ENCODE data around the gene NUDCD3. TPM values are rescaled to one million over a fixed set of nuclear protein-coding genes. Genes with fewer than 3 reads are reported as not detected.

Gene NUDCD3
- total and polyA plus RNA-seq, 2 of the 8 experiments (the other 6 are each of a cell fraction or from before 2014, with no cell fraction given) = 35.2 to 93.7 TPM

DNA sequence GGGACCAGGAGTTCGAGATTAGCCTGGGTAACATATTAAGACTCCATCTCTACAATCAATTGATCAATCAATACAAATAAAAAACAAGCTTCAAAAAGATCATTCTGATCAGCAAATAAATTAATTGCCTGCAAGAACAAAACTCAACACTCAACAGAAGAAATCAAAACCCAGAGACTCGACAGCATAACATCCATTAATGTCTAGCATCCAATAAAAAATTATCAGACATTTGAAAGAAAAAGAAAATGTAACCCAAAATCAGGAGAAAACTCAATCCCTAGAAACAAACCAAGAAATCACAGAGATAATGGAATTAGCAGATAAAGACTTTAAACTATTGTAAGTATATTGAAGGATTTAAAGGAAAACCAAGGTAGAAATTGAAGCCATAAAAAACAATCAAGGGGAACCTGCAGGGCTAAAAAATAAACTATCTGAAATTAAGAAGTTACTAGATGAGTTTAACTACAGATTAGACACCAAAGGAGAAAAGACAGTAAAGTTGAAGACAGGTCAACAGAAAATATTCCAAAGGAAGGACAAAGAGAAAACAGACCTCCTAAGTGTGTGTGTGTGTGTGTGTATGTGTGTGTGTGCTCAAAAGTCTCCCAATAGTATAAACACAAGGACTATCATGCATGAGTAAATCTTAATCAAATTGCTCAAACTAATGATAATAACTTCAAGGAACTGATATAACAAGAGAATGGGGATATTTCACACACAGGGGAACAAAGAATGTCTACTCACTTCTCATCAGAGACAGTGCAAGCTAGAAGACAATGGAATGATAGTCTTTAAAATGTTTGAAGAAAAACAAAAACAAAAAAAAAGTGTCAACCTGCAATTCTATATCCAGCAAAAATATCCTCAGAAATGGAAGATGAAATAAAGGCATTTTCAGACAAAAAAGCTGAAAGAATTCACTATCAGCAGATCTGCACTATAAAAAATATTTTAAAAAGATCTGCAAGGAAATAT lies 7.7 kb downstream of the NUDCD3 start:
- H3K9ac ChIP-seq (replicated peaks in 1 of 4; ENCODE audit: extremely low read depth in 1 of 4, low read depth in 3 of 4, low read length in 3 of 4) = no peak overlapping the region
- peaks cover 0 to 32% of the 10 kb centered on the region in 2 experiments; a peak in 2 of 4 replicates for H3K79me2 ChIP-seq (ENCODE audit: control insufficient read depth in 1 of 2, insufficient read depth in 2 of 2, low read length in 2 of 2)
- peaks cover 6 to 11% of the 10 kb centered on the region in 2 experiments for H4K20me1 ChIP-seq (replicated peaks in 1 of 2; ENCODE audit: control insufficient read depth in 1 of 2, insufficient read depth in 2 of 2, low read length in 2 of 2)
- no peak overlapping the region for H2BK15ac ChIP-seq (ENCODE audit: low read length)
- H3K18ac ChIP-seq (ENCODE audit: extremely low read depth, low read length) = no peak overlapping the region
- H3K27ac ChIP-seq (ENCODE audit: low read depth, low read length) = no peak overlapping the region
- H4K91ac ChIP-seq (replicated peaks; ENCODE audit: insufficient read length, low read length) = no peak overlapping the region
- 0 out of 2 replicates have a peak, but pooled peaks cover 3% of the 10 kb centered on the region for H3K79me1 ChIP-seq (ENCODE audit: low read depth, low read length)
- H3K4ac ChIP-seq (replicated peaks; ENCODE audit: insufficient read length, low read depth, low read length) = no peak overlapping the region
- no peaks in the 10 kb centered on the region for H3K27me3 ChIP-seq (replicated peaks in 1 of 4; ENCODE audit: control insufficient read depth in 3 of 4, extremely low read depth in 1 of 4, insufficient read depth in 3 of 4, low read length in 3 of 4)
- H3K23me2 ChIP-seq (ENCODE audit: low read depth, low read length) = no peaks in the 10 kb centered on the region
- H3K23ac ChIP-seq (ENCODE audit: insufficient read length) = no peak overlapping the region
- TF ChIP-seq CBX5 (IDR thresholded peaks at IDR 0.05; ENCODE audit: low read depth, low read length) (no peak), TAF1 (IDR thresholded peaks at IDR 0.05; ENCODE audit: low read depth, low read length) (no peak), FOSL1 (IDR thresholded peaks at IDR 0.05; ENCODE audit: insufficient read depth, low read depth, low read length) (no peak), GABPA (IDR thresholded peaks at IDR 0.05; ENCODE audit: borderline replicate concordance, insufficient read depth, low read length) (no peak)
- no peak overlapping the region for H2BK20ac ChIP-seq (ENCODE audit: low read length)
- 82% methylated on average over 2 of the region's 2 CpGs; no CpG with 5 or more reads in 1 of the 2 experiments for WGBS, 2 experiments (ENCODE audit: extremely low coverage in 1 of 2, insufficient coverage in 1 of 2, insufficient read length in 1 of 2, insufficient replicate concordance in 2 of 2, low coverage in 1 of 2, low lambda C conversion rate in 2 of 2, missing lambda C conversion rate in 1 of 2)
- ChIA-PET POLR2A (ENCODE audit: partially characterized antibody) (no interaction called here), CTCF (ENCODE audit: partially characterized antibody) (interaction anchor here (0.8 to 0.9 kb wide), 2 partner anchors 21 to 51 kb away, joined by 4 to 5 read pairs; no protein-coding TSS in a partner anchor)
- no peak overlapping the region for H3K4me3 ChIP-seq (ENCODE audit: extremely low read depth in 1 of 4, insufficient read depth in 2 of 4, low read depth in 3 of 4, low read length in 4 of 4)
- H3K56ac ChIP-seq (replicated peaks; ENCODE audit: insufficient read length, low read depth, low read length) = no peak overlapping the region
- no peaks in the 10 kb centered on the region for H3K9me3 ChIP-seq (ENCODE audit: insufficient read depth in 2 of 2, low read depth in 1 of 2, low read length in 1 of 2)
- H2AK5ac ChIP-seq (ENCODE audit: low read depth, low read length) = no peak overlapping the region
- DNase-seq (ENCODE audit: low read depth in 1 of 2, low spot score in 2 of 2) = no peak
- H3K4me2 ChIP-seq (ENCODE audit: insufficient read depth in 1 of 2, low read depth in 2 of 2, low read length in 2 of 2) = no peak overlapping the region
- H3K14ac ChIP-seq (ENCODE audit: insufficient read length) = no peak overlapping the region
- H3K4me1 ChIP-seq (replicated peaks in 1 of 4; ENCODE audit: control insufficient read depth in 3 of 4, insufficient read depth in 4 of 4, low read length in 3 of 4) = no peaks in the 10 kb centered on the region
- FAIRE-seq = no peak
- H4K5ac ChIP-seq (ENCODE audit: insufficient read length, low read depth, low read length) = no peak overlapping the region
- no peak overlapping the region for H2AFZ ChIP-seq (ENCODE audit: low read length)
- H2BK12ac ChIP-seq (ENCODE audit: low read depth, low read length) = no peak overlapping the region
- peaks cover 15 to 61% (median 42%) of the 10 kb centered on the region in 4 experiments; a peak in 7 of 8 replicates for H3K36me3 ChIP-seq (ENCODE audit: control insufficient read depth in 2 of 4, insufficient read depth in 4 of 4, low read length in 3 of 4)
- no peak overlapping the region for H2BK5ac ChIP-seq (ENCODE audit: low read depth, low read length)
- no peak overlapping the region for H4K8ac ChIP-seq (ENCODE audit: extremely low read depth, insufficient read depth, low read length)
- H2BK120ac ChIP-seq (replicated peaks; ENCODE audit: low read depth, low read length) = no peak overlapping the region

Data from H1 (cell line).